SK-N-SH (cell line): Measurements from ENCODE around the gene NUP210L.

Experiments used
- CTCF ChIP-seq: fragments of 200-600 bp; sonication (generic); IDR thresholded peaks from 2 replicates; pipeline ENCODE4 v1.6.1; 2017; ENCODE audit warnings: antibody characterized with exemption, mild to moderate bottlenecking, moderate library complexity
- EP300 ChIP-seq, 2 experiments: IDR thresholded peaks; 2 replicates each; pipeline versions ENCODE4 v1.4.0 to v1.6.1; 2012; ENCODE audit warnings: borderline replicate concordance in 1 of 2, low read depth in 1 of 2, low read length in 1 of 2
- MAX ChIP-seq: IDR thresholded peaks from 2 replicates; pipeline ENCODE4 v1.4.0; 2012; ENCODE audit warnings: low read depth
- MXI1 ChIP-seq: IDR thresholded peaks from 2 replicates; pipeline ENCODE4 v1.6.1; 2012; ENCODE audit warnings: mild to moderate bottlenecking, low read depth, low read length, improper control_type of control experiment
- REST ChIP-seq: IDR thresholded peaks from 2 replicates; pipeline ENCODE4 v1.6.1; 2012; ENCODE audit warnings: mild to moderate bottlenecking, low read depth, low read length, moderate library complexity

- no peak for TF ChIP-seq MXI1
- no peak for TF ChIP-seq CTCF
- no peak for TF ChIP-seq EP300 (IDR thresholded peaks at IDR 0.05; ENCODE audit: borderline replicate concordance in 1 of 2, low read depth in 1 of 2, low read length in 1 of 2)
- no peak for TF ChIP-seq REST
- TF ChIP-seq MAX: no peak
Measured at GRCh38 chr1:154159554-154159953, 4.7 kb upstream of the NUP210L start.
